Upper lobe of left lung (tissue), 4 donors: ENCODE measurements around the gene B3GAT2.

Source experiments
- CTCF ChIP-seq, 6 experiments: fragments of 450-650 bp in 4 of 6; fragments of 200-600 bp in 2 of 6; sonication (generic) in 2 of 6; IDR thresholded peaks; one replicate each; pipeline ENCODE4 v1.5.1; 2016 to 2019; ENCODE audit warnings: antibody characterized with exemption in 6 of 6
- POLR2A ChIP-seq, 4 donors: fragments of 450-650 bp; IDR thresholded peaks; one replicate each; pipeline ENCODE4 v1.5.1; 2016 to 2017; ENCODE audit warnings: antibody characterized with exemption in 4 of 4, mild to moderate bottlenecking in 2 of 4
- POLR2AphosphoS5 ChIP-seq, 2 donors: sonication (generic); formaldehyde crosslinking; IDR thresholded peaks; one replicate each; pipeline ENCODE4 v1.5.1; 2017; ENCODE audit warnings: antibody characterized with exemption in 2 of 2

- no peak for TF ChIP-seq CTCF (IDR thresholded peaks at IDR 0.05)
- TF ChIP-seq POLR2A (IDR thresholded peaks at IDR 0.05), result no peak
- no peak for TF ChIP-seq POLR2AphosphoS5 (IDR thresholded peaks at IDR 0.05)
Observed at GRCh38 chr6:70852667-70853246, 104.1 kb downstream of the B3GAT2 start.
